Naive thymus-derived CD8-positive, alpha-beta T cell (primary cell): ENCODE results near the gene F10. TPM values are rescaled to one million over a fixed set of nuclear protein-coding genes. Genes with fewer than 3 reads are reported as not detected.
"Not testable (repeated sequence)": the region's sequence is repeated elsewhere in the genome, so short reads cannot be mapped to it uniquely, and the experiment has no call there.

Experiments used
- ATAC-seq, 2 donors: fragments of 150-1000 bp; cut with Tn5 transposase in 1 of 2; sonication (Bioruptor Pico), chemical (Tn5 transposase) in 1 of 2; 1 replicate in 1 of 2; 2 replicates in 1 of 2; pipeline ENCODE4 v1.10.0; 2021; ENCODE audit warnings: mild to moderate bottlenecking in 2 of 2, moderate library complexity in 2 of 2
- POLR2A ChIA-PET: fragments of 350-600 bp; sonication (Branson Sonifier 250); formaldehyde crosslinking; loops from one replicate; lab custom pipeline; 2021; ENCODE audit warnings: antibody characterized with exemption; lab: Charles Lee
- DNase-seq, 10 donors: peaks; one replicate each; pipeline versions ENCODE4 v3.0.0 to v3.0.0-alpha.2; 2020 to 2022
- H3K27ac Mint-ChIP-seq, 10 donors: one replicate each; pipeline ENCODE4 v1.8.0; 2020 to 2022; ENCODE audit warnings: mild to moderate bottlenecking in 10 of 10, mixed read lengths in 10 of 10, moderate library complexity in 4 of 10, inconsistent platforms in 1 of 10
- H3K27me3 Mint-ChIP-seq, 5 donors: one replicate each; pipeline ENCODE4 v1.8.0; 2021 to 2022; ENCODE audit warnings: mixed read lengths in 5 of 5
- H3K36me3 Mint-ChIP-seq, 3 donors: one replicate each; pipeline ENCODE4 v1.8.0; 2020 to 2022; ENCODE audit warnings: mixed read lengths in 3 of 3, mild to moderate bottlenecking in 2 of 3, inconsistent platforms in 1 of 3
- H3K4me1 Mint-ChIP-seq, 4 donors: one replicate each; pipeline ENCODE4 v1.8.0; 2021 to 2022; ENCODE audit warnings: mixed read lengths in 4 of 4
- H3K4me3 Mint-ChIP-seq, 10 donors: one replicate each; pipeline ENCODE4 v1.8.0; 2020 to 2022; ENCODE audit warnings: mild to moderate bottlenecking in 10 of 10, mixed read lengths in 10 of 10, moderate library complexity in 6 of 10, inconsistent platforms in 1 of 10
- H3K9me3 Mint-ChIP-seq, 9 donors: one replicate each; pipeline ENCODE4 v1.8.0; 2020 to 2022; ENCODE audit warnings: mixed read lengths in 9 of 9, mild to moderate bottlenecking in 3 of 9, inconsistent platforms in 1 of 9, moderate library complexity in 1 of 9
- polyA plus RNA-seq, 3 donors: library from polyadenylated mRNA; unstranded; fragments of 300-500 nt; fragmentation: Illumina TruSeq; gene quantifications; one replicate each; pipeline ENCODE4 v1.2.3, GENCODE V29; 2021
- total RNA-seq, 8 experiments: library from RNA in 2 of 8; stranded (reverse) in 2 of 8; gene quantifications; one replicate each; pipeline ENCODE4 v1.2.3 and lab custom pipeline; 2021 to 2026

Gene F10
- total and polyA plus RNA-seq, 5 experiments from 2014 or later = not detected

DNA sequence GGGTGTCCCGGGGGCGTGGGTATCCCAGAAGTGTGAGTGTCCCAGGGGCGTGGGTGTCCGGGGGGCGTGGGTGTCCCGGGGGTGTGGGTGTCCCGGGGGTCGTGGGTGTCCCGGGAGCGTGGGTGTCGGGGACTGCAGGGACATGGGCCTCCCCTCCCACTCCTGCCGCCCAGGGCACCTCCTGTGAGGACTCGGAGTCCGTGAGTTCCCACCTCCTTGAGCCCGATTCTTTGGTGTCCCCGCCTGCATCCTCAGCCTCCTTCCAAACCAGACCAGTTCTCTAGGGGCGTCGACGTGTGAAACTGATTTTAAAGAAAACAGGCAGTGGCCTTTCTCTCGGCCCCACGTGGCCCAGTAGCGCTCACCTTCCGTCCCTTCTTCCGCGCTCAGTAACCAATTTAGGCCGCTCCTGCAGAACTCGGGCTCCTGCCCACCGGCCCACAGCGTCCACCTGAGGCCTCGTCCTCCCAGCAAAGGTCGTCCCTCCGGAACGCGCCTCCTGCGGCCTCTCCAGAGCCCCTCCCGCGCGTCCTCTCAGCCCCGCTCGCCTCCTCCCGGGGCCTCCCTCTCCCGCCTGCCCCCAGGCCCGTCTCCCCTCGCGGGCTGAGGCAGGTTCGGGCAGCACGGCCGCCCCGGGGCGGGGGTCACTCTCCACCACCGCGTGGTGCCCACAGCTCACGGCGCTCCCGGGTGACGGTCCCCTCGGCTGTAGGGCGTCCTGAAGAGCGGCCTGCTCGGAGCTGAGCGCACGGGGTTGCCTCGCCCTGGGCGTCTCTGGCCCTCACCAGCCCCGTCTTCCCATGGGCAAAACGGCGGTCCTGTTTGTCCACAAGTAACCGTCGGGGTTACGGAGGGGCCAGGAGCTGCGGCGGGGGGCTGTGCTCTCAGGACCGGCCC, 13.2 kb upstream of the F10 start:
- ATAC-seq (peak; percentile 13 to 17), DNase-seq (peak in 1 of 10 donors; percentile 58)
- H3K4me3 Mint-ChIP-seq = peak overlapping the region; percentile 32 to 80 (median 61)
- no peaks in the 10 kb centered on the region for H3K9me3 Mint-ChIP-seq
- peaks cover 0 to 8% (median 0%) of the 10 kb centered on the region in 5 donors for H3K27me3 Mint-ChIP-seq
- H3K4me1 Mint-ChIP-seq = peaks cover 0 to 3% (median 2%) of the 10 kb centered on the region in 4 donors
- POLR2A ChIA-PET = interaction anchor here (1.4 kb wide), 1 partner anchor 37 kb away, joined by 4 read pairs; no protein-coding TSS in a partner anchor
- no peaks in the 10 kb centered on the region for H3K36me3 Mint-ChIP-seq
- H3K27ac Mint-ChIP-seq = no peak overlapping the region

DNA sequence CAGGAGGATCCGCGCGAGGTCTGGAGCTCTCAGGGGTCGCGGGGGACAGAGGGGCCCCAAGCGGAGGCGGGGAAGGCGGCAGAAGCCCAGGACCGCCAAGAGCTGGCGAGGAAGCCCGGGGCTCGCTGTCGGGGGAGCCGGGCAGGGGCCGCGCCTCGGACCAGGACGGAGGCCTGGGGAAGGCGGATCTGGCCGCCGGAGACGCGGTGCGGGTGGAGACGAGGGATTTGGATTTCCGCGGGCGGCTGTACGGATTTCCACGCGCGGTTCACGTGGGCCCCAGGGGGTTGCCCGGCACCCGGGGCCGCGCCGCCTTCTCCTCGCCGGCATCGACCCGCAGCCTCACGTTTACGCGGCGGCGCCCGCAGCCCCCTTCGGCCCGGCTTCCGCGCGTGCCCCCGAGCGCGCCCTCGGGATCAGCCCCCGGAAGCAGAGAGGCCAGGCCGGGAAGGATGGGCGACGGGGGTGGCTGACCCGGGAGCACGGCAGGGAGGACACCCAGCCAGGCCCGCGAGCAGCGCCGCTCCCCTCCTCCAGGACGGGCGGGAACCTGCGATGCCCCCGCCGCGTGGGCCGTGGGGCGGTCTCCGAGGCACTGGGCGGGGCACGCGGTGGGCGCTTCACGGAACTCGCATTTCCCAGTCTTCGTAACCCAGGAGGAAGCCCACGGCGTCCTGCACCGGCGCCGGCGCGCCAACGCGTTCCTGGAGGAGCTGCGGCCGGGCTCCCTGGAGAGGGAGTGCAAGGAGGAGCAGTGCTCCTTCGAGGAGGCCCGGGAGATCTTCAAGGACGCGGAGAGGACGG, 12.3 kb upstream of the F10 start:
- peak in 6 of 10 donors; percentile 13 to 63 (median 34) for DNase-seq
- peak overlapping the region; percentile 20 to 79 (median 56) for H3K4me3 Mint-ChIP-seq
- H3K36me3 Mint-ChIP-seq = no peaks in the 10 kb centered on the region
- peaks cover 0 to 6% (median 0%) of the 10 kb centered on the region in 5 donors for H3K27me3 Mint-ChIP-seq
- H3K9me3 Mint-ChIP-seq = no peaks in the 10 kb centered on the region
- ATAC-seq = peak; percentile 73 to 87
- peaks cover 0 to 3% (median 2%) of the 10 kb centered on the region in 4 donors for H3K4me1 Mint-ChIP-seq
- POLR2A ChIA-PET = interaction anchor here (1.4 kb wide), 1 partner anchor 36 kb away, joined by 4 read pairs; no protein-coding TSS in a partner anchor
- no peak overlapping the region for H3K27ac Mint-ChIP-seq

DNA sequence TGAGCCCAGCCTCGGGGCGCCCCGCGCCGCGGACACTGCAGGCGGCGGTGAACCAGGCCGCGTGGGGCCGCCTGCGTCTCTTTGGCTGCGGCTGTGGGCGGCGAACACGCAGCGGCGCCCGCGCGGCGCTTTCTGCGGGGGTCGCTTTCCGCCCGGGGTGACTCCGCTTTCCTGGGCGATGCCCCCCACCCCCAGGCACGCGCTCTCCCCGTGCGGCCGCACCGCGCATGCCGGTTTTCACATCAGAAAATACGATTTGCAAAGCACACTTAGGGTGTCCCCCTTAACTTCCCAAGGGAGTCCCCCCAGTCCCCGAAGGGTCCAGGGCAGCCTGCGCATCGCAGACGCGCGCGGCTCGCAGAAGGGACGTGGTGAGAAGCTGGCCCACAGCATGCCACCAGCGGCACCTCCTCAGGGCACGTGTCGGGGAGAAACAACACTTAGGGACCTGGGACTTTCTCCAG, 11.7 kb upstream of the F10 start:
- H3K4me3 Mint-ChIP-seq = peak overlapping the region in 9 of 10 donors; percentile 39 to 77 (median 64)
- peaks cover 0 to 6% (median 0%) of the 10 kb centered on the region in 5 donors for H3K27me3 Mint-ChIP-seq
- H3K36me3 Mint-ChIP-seq = no peaks in the 10 kb centered on the region
- POLR2A ChIA-PET = no interaction called here
- H3K27ac Mint-ChIP-seq = no peak overlapping the region
- peaks cover 0 to 3% (median 2%) of the 10 kb centered on the region in 4 donors for H3K4me1 Mint-ChIP-seq
- DNase-seq (peak in 1 of 10 donors; percentile 47), ATAC-seq (peak; percentile 38 to 61)
- H3K9me3 Mint-ChIP-seq = no peaks in the 10 kb centered on the region

DNA sequence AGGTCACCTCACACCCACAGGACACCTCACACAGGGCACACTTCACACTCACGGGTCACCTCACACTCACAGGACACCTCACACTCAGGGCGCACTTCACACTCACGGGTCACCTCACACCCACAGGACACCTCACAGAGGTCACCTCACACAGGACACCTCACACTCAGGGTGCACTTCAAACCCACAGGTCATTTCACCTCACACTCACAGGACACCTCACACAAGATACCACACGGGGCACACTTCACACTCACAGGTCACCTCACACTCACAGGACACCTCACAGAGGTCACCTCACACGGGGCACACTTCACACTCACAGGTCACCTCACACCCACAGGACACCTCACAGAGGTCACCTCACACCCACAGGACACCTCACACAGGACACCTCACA, 10.8 kb upstream of the F10 start:
- DNase-seq, H3K4me1 Mint-ChIP-seq, POLR2A ChIA-PET, ATAC-seq, H3K4me3 Mint-ChIP-seq, H3K27ac Mint-ChIP-seq, H3K9me3 Mint-ChIP-seq, H3K36me3 Mint-ChIP-seq: not testable (repeated sequence)
- peaks cover 0 to 14% (median 0%) of the 10 kb centered on the region in 5 donors for H3K27me3 Mint-ChIP-seq

DNA sequence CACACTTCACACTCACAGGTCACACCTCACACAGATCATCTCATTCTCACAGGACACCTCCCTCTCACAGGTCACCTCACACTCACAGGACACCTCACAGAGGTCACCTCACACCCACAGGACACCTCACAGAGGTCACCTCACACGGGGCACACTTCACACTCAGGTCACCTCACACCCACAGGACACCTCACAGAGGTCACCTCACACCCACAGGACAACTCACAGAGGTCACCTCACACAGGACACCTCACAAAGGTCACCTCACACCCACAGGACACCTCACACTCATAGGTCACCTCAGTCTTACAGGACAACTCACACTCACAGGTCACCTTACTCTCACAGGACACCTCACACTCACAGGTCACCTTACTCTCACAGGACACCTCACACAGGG, 10.1 kb upstream of the F10 start:
- peak in 1 of 10 donors; percentile 11 for DNase-seq
- H3K27me3 Mint-ChIP-seq = peaks cover 0 to 17% (median 0%) of the 10 kb centered on the region in 5 donors
- ATAC-seq, POLR2A ChIA-PET, H3K4me1 Mint-ChIP-seq, H3K4me3 Mint-ChIP-seq, H3K27ac Mint-ChIP-seq, H3K9me3 Mint-ChIP-seq, H3K36me3 Mint-ChIP-seq: not testable (repeated sequence)

DNA sequence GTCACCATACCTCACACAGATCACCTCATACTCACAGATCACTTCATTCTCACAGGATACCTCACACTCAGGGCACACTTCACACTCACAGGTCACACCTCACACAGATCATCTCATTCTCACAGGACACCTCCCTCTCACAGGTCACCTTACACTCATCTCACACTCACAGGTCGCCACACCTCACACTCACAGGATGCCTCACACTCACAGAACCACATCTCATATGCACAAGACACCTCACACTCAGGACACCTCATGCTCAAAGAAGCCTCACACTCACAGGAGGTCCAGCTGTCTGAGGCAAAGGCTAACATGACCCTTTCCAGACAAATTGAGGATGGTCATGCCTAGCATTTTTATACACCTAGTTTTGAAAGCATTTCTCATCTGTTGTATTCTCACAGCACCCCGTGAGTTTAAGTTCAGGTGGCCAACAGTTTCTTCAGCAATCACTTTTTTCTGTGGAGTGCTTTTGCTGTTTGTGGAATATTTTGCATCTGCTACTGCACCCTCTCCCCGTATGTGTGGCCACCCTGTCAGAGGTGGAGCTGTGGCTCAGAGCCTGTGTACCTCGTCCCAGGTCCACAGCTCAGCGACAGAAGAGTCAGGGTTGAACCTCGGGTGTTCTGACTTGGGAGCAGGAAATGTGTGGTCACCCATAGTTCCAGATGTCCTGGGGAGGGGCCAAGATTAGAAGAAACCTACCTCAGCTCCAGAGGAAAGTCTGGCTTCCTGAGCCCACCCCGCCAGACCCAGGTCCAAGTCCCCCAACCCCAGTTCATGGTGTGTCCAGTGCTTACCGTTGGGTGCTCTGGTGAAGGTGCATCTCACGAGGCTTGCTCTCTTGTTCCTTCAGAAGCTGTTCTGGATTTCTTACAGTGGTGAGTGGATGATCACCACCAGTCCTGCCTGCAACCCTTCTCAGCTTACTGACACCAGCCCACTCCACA, 9.4 kb upstream of the F10 start:
- H3K4me3 Mint-ChIP-seq = peak overlapping the region in 2 of 10 donors; percentile 6 to 14
- no peaks in the 10 kb centered on the region for H3K9me3 Mint-ChIP-seq
- H3K36me3 Mint-ChIP-seq = no peaks in the 10 kb centered on the region
- ATAC-seq = no peak
- POLR2A ChIA-PET = no interaction called here
- DNase-seq = peak in 2 of 10 donors; percentile 14 to 55
- peaks cover 0 to 17% (median 0%) of the 10 kb centered on the region in 5 donors for H3K27me3 Mint-ChIP-seq
- no peak overlapping the region for H3K27ac Mint-ChIP-seq
- H3K4me1 Mint-ChIP-seq = peaks cover 0 to 3% (median 2%) of the 10 kb centered on the region in 4 donors

DNA sequence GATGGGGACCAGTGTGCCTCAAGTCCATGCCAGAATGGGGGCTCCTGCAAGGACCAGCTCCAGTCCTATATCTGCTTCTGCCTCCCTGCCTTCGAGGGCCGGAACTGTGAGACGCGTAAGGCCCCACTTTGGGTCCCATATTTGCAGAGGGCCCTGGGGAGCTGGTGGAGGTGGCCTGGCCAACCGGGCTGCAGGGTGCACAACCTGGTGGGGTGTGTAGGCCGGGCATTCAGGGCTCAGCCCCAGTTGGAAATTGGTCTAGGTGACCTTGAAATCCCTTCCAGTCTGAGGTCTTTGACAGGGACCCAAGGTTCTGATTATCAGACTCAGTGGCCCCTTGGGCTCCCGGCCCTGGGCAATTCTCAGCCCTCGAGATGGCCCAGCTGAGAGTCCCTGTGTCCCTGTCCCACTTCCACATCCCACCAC, 8.7 kb upstream of the F10 start:
- peak overlapping the region in 1 of 10 donors; percentile 14 for H3K4me3 Mint-ChIP-seq
- POLR2A ChIA-PET = no interaction called here
- H3K27me3 Mint-ChIP-seq = peaks cover 0 to 17% (median 0%) of the 10 kb centered on the region in 5 donors
- H3K27ac Mint-ChIP-seq = no peak overlapping the region
- ATAC-seq = no peak
- no peaks in the 10 kb centered on the region for H3K36me3 Mint-ChIP-seq
- H3K4me1 Mint-ChIP-seq = peaks cover 0 to 3% (median 2%) of the 10 kb centered on the region in 4 donors
- H3K9me3 Mint-ChIP-seq = no peaks in the 10 kb centered on the region
- DNase-seq = peak in 2 of 10 donors; percentile 1 to 44

DNA sequence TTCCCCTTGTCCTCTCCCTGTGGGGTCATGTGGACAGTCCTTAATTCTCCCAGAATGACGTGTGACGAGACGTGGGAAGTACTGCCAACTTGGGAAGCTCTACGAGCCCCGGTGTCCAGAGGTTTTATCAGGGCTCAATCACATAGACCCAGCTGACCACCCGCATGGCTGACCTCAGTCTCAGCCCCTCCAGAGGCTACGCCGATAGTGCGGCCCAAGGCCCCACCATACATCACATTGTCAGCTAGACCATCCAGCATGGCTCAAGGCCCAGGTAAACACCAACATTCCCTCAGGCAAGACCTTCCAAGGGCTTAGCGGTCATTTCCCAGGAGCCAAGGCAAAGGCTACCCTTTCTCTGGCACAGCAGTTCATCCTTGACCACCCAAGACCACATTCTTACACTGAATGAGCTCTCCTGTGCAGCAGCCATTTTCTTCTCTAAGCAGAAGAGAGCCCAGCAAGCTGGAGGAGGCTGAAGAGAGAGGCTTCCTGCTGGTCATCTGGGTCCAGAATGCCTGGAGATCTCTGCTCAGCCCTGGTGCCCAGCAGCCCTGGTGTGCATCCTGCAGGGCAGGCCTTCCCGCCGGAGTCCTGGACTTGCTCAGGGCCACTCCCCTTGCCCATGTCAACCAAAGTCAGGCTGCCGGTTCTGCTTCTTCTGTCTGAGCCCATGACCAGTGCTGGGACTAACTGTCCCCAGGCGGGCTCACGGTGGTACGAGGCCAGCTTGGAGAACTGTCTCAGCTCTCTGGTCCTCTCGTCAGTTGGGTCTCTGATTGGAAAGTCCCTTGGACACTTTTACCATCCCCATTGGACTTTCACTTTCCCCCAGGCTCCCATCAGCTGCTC, 7.9 kb upstream of the F10 start:
- ATAC-seq (no peak), DNase-seq (peak in 2 of 10 donors; percentile 14 to 19)
- Mint-ChIP-seq H3K27me3 (peaks cover 0 to 19% (median under 1%) of the 10 kb centered on the region in 5 donors), H3K4me1 (no peaks in the 10 kb centered on the region), H3K36me3 (no peaks in the 10 kb centered on the region), H3K9me3 (no peaks in the 10 kb centered on the region), H3K4me3 (no peak overlapping the region), H3K27ac (no peak overlapping the region)
- POLR2A ChIA-PET = no interaction called here

DNA sequence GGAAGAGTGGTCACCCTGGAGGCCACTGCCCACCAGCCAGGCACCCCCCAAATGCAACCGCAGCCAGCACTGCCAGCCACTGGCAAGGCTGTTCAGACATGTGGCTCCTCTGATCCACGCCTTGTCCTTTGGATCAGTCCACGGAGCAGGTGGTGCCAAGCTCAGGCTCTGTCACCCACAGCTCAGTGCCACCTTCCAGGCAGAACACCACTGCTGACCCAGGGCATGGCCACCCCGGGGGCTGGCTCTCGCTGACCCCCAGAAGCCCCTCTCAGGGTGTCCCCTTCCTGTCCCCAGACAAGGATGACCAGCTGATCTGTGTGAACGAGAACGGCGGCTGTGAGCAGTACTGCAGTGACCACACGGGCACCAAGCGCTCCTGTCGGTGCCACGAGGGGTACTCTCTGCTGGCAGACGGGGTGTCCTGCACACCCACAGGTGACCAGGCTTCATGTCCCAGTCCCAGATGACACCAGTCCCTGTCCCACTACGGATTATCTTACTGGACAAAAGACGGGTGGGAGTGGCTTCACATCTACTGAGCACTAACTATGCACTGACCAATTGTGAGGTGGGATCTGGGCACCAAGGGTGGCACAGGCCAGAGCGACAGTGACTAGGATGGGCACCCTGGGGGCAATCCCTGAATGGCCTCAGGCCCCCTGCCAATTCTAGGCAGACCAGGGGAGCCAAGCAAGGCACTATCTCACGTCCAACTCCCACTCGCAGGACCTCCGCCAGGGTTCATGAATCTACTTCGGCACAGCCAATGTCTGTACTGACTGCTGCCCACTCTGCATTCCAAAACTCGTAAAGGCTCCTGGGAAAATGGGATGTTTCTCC, 7.0 kb upstream of the F10 start:
- DNase-seq = peak in 2 of 10 donors; percentile 13 to 43
- Mint-ChIP-seq H3K4me3 (no peak overlapping the region), H3K4me1 (no peaks in the 10 kb centered on the region), H3K27me3 (peaks cover 0 to 25% (median 2%) of the 10 kb centered on the region in 5 donors), H3K36me3 (no peaks in the 10 kb centered on the region), H3K9me3 (no peaks in the 10 kb centered on the region), H3K27ac (no peak overlapping the region)
- ATAC-seq = no peak
- POLR2A ChIA-PET = no interaction called here

DNA sequence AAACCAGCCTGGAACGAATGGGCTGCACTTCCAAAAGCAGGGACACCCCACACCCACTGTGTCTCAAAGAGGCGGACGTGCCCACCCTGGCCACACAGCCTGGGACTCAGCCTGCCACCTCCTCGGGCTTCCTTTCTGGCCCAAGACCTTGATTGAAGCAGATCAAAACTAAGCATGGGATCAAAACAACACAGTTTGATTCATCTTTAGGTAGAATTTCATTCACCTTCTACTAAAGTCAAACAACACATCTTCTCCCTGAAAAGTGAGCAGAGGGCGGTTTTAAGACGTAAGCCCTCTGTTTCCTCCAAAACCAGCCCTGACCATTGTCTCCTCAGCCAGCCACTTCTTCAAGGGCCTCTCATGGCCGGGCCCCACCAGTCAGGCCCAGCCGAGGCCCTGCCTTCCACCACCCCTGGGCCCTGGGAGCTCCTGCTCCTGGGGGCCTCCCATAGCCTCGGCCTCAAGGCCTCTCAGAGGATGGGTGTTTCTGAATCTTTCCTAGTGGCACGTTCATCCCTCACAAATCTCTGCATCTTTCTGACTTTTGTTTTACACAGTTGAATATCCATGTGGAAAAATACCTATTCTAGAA, 6.3 kb upstream of the F10 start:
- Mint-ChIP-seq H3K27me3 (peaks cover 0 to 25% (median 2%) of the 10 kb centered on the region in 5 donors), H3K36me3 (no peaks in the 10 kb centered on the region), H3K4me1 (no peaks in the 10 kb centered on the region), H3K9me3 (no peaks in the 10 kb centered on the region), H3K4me3 (no peak overlapping the region), H3K27ac (no peak overlapping the region)
- ATAC-seq (no peak), DNase-seq (peak in 1 of 10 donors; percentile 3)
- POLR2A ChIA-PET = no interaction called here
